Sciatic nerve (tissue), 2 donors: ENCODE data around the gene TBXA2R. TPM values are rescaled to one million over a fixed set of nuclear protein-coding genes. Genes with fewer than 3 reads are reported as not detected.
"Not testable (repeated sequence)": the region's sequence is repeated elsewhere in the genome, so short reads cannot be mapped to it uniquely, and the experiment has no call there.

ENCODE experiments used
- ATAC-seq: fragments of 200-7000 bp; cut with Tn5 transposase; one replicate; pipeline ENCODE4 v1.9.1; 2020; ENCODE audit warnings: mild to moderate bottlenecking, moderate library complexity
- DNase-seq: peaks from one replicate; pipeline ENCODE4 v3.0.0-alpha.2; 2020; ENCODE audit warnings: low spot score
- intact Hi-C: fragments of 100-400 bp; cut with DNase I; formaldehyde crosslinking; loops from one replicate; pipeline ENCODE4 v1.14.2; 2022
- total RNA-seq: library from RNA; stranded (reverse); fragmentation: NEBNext Ultra II Directional; extraction: Animal tissue kit (Norgen Biotek cat#: 25700); gene quantifications from one replicate; pipeline ENCODE4 v1.2.1, GENCODE V29; 2021
- donor health status: DM: no; HTN: no; CAD: no.
- donor health status: DM: no; HTN: no; CAD: no.

The TBXA2R gene
- total RNA-seq, 1 donor from 2014 or later = 11.2 TPM

- ATAC-seq (no peak), DNase-seq (no peak)
- intact Hi-C loops = no loop called here
Observed at GRCh38 chr19:3642296-3642695, 35.6 kb upstream of the TBXA2R start.

GRCh38 chr19:3641515-3642269 is 35.0 kb upstream of the TBXA2R start:
- DNase-seq = no peak
- intact Hi-C loops = no loop called here
- no peak for ATAC-seq

GRCh38 chr19:3639479-3639878 is 32.8 kb upstream of the TBXA2R start:
- DNase-seq (no peak), ATAC-seq (no peak)
- intact Hi-C loops = no loop called here

- ATAC-seq = no peak
- DNase-seq = no peak
- intact Hi-C loops = no loop called here
Observed at GRCh38 chr19:3638208-3639193, 31.8 kb upstream of the TBXA2R start.

GRCh38 chr19:3637621-3638020 is 30.9 kb upstream of the TBXA2R start:
- DNase-seq (no peak), ATAC-seq (no peak)
- intact Hi-C loops = no loop called here

- ATAC-seq = no peak
- intact Hi-C loops = no loop called here
- DNase-seq = no peak
Observed at GRCh38 chr19:3636962-3637361, 30.3 kb upstream of the TBXA2R start.

GRCh38 chr19:3636506-3636905 is 29.8 kb upstream of the TBXA2R start:
- ATAC-seq (no peak), DNase-seq (no peak)
- intact Hi-C loops = no loop called here

GRCh38 chr19:3634496-3635045 is 27.9 kb upstream of the TBXA2R start:
- intact Hi-C loops = no loop called here
- no peak for DNase-seq
- no peak for ATAC-seq

- intact Hi-C loops = no loop called here
- DNase-seq = no peak
- ATAC-seq = no peak
Observed at GRCh38 chr19:3633559-3633988, 26.9 kb upstream of the TBXA2R start.

GRCh38 chr19:3632739-3633558 is 26.3 kb upstream of the TBXA2R start:
- ATAC-seq (no peak), DNase-seq (no peak)
- intact Hi-C loops = no loop called here

GRCh38 chr19:3632098-3632497 is 25.4 kb upstream of the TBXA2R start:
- DNase-seq = no peak
- peak; percentile 14 for ATAC-seq
- intact Hi-C loops = no loop called here

GRCh38 chr19:3631053-3631861 is 24.6 kb upstream of the TBXA2R start:
- no peak for DNase-seq
- intact Hi-C loops = no loop called here
- ATAC-seq = no peak

- ATAC-seq, DNase-seq, intact Hi-C loops: not testable (repeated sequence)
Observed at GRCh38 chr19:3628766-3629165, 22.1 kb upstream of the TBXA2R start.

- DNase-seq = no peak
- ATAC-seq = peak; percentile 2
- intact Hi-C loops = no loop called here
Observed at GRCh38 chr19:3627351-3627723, 20.7 kb upstream of the TBXA2R start.

GRCh38 chr19:3626473-3627350 is 20.0 kb upstream of the TBXA2R start, which contains the start of gene CACTIN:
CACTIN (minus strand) TSS chr19:3626790; CDS start chr19:3626762, 28 bp downstream.
- intact Hi-C loops = no loop called here
- ATAC-seq (peak; percentile 99), DNase-seq (peak; percentile 99)

GRCh38 chr19:3625996-3626472 is 19.4 kb upstream of the TBXA2R start:
- intact Hi-C loops = no loop called here
- ATAC-seq = no peak
- DNase-seq = no peak

GRCh38 chr19:3623716-3624115 is 17.0 kb upstream of the TBXA2R start:
- ATAC-seq (no peak), DNase-seq (no peak)
- intact Hi-C loops = loop anchor here (2.0 kb wide), 1 partner anchor 39 kb away; the partner anchor contains the start of gene GIPC3
